Esophagus squamous epithelium (tissue), 4 donors: ENCODE measurements around the gene NPHP1.

Experiments
- POLR2A ChIP-seq, 4 donors: fragments of 450-650 bp; IDR thresholded peaks; one replicate each; pipeline ENCODE4 v1.6.1; 2017; ENCODE audit warnings: antibody characterized with exemption in 4 of 4, mild to moderate bottlenecking in 4 of 4, moderate library complexity in 3 of 4
- TF ChIP-seq, protein P1 (sequence below), 6 experiments: fragments of 450-650 bp in 4 of 6; fragments of 200-600 bp in 2 of 6; sonication (generic) in 2 of 6; IDR thresholded peaks; one replicate each; pipeline ENCODE4 v1.5.1; 2016 to 2019; ENCODE audit warnings: antibody characterized with exemption in 6 of 6, mild to moderate bottlenecking in 4 of 6, moderate library complexity in 4 of 6

DNA sequence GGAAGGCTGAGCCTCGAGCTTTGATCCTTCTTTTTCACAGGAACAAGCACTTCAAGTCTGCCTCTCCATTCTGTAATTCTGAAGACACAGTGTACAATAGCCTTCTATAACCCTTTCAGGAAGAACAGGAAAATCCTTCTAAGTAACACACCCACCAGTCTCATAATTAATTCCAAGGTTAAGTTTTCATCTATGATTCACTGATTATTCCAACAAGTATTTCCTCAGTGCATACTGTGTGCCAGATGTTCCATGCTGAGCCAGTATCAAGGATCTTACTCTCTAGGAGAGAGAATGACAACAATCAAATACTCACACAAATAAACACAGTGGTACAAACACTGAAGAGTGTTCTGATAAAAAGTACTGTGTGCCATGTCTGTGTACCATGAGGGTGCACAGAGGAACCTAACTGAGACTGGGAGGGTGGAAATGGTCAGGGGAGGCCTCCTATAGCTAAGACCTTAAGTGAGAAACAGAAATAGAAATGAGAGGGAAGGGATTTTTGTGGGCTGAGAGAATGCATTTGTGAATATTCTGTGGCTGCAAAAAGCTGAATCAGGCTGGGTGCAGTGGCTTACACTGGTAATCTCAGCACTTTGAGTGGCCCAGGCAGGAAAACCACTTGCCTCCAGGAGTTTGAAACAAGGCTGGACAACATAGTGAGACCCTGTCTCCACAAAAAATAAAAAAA is 14.8 kb upstream of the NPHP1 start:
- no peak for TF ChIP-seq POLR2A (IDR thresholded peaks at IDR 0.05)
- TF ChIP-seq, protein P1, sequence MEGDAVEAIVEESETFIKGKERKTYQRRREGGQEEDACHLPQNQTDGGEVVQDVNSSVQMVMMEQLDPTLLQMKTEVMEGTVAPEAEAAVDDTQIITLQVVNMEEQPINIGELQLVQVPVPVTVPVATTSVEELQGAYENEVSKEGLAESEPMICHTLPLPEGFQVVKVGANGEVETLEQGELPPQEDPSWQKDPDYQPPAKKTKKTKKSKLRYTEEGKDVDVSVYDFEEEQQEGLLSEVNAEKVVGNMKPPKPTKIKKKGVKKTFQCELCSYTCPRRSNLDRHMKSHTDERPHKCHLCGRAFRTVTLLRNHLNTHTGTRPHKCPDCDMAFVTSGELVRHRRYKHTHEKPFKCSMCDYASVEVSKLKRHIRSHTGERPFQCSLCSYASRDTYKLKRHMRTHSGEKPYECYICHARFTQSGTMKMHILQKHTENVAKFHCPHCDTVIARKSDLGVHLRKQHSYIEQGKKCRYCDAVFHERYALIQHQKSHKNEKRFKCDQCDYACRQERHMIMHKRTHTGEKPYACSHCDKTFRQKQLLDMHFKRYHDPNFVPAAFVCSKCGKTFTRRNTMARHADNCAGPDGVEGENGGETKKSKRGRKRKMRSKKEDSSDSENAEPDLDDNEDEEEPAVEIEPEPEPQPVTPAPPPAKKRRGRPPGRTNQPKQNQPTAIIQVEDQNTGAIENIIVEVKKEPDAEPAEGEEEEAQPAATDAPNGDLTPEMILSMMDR (IDR thresholded peaks at IDR 0.05): no peak
